Mesenchymal stem cell (in vitro differentiated cells and primary cell): Measurements from ENCODE around the gene PGS1.

Source experiments
- DNase-seq: peaks from one replicate; pipeline ENCODE4 v3.0.0-alpha.2; 2013
- H2AFZ ChIP-seq: one replicate; pipeline ENCODE4 v1.6.1; 2013; ENCODE audit warnings: low read depth, mild to moderate bottlenecking, control low read depth, inconsistent platforms, low read length, moderate library complexity
- H2AK5ac ChIP-seq: 2 replicates; pipeline ENCODE4 v1.6.1; 2013; ENCODE audit warnings: low read length, moderate library complexity, mild to moderate bottlenecking, inconsistent platforms; ENCODE audit not compliant: severe bottlenecking
- H2BK120ac ChIP-seq: one replicate; pipeline ENCODE4 v1.6.1; 2013; ENCODE audit warnings: low read depth, mild to moderate bottlenecking, inconsistent platforms, low read length, moderate library complexity
- H2BK12ac ChIP-seq, 2 experiments: one replicate each; pipeline ENCODE4 v1.6.1; 2013; ENCODE audit warnings: inconsistent platforms in 2 of 2, low read length in 2 of 2, mild to moderate bottlenecking in 2 of 2, moderate library complexity in 2 of 2, control low read depth in 1 of 2
- H2BK15ac ChIP-seq: one replicate; pipeline ENCODE4 v1.6.1; 2013; ENCODE audit warnings: mild to moderate bottlenecking, low read depth, inconsistent platforms; ENCODE audit not compliant: poor library complexity, severe bottlenecking
- H2BK5ac ChIP-seq: 2 replicates; pipeline ENCODE4 v1.6.1; 2013; ENCODE audit warnings: low read depth, mild to moderate bottlenecking, low read length, control low read depth, inconsistent platforms; ENCODE audit not compliant: poor library complexity, severe bottlenecking
- H3K14ac ChIP-seq, 2 experiments: one replicate each; pipeline ENCODE4 v1.6.1; 2013; ENCODE audit warnings: inconsistent platforms in 2 of 2, low read length in 2 of 2, control low read depth in 1 of 2, mild to moderate bottlenecking in 1 of 2, moderate library complexity in 1 of 2
- H3K18ac ChIP-seq, 2 experiments: one replicate each; pipeline ENCODE4 v1.6.1; 2013; ENCODE audit warnings: inconsistent platforms in 2 of 2, low read length in 2 of 2, control low read depth in 1 of 2, low read depth in 1 of 2, mild to moderate bottlenecking in 1 of 2
- H3K23ac ChIP-seq, 2 experiments: one replicate each; pipeline ENCODE4 v1.6.1; 2013; ENCODE audit warnings: inconsistent platforms in 2 of 2, low read length in 2 of 2, mild to moderate bottlenecking in 2 of 2, moderate library complexity in 2 of 2, control low read depth in 1 of 2
- H3K27ac ChIP-seq: 2 replicates; pipeline ENCODE4 v1.5.1; 2013; ENCODE audit warnings: mild to moderate bottlenecking, moderate library complexity, low read length, control low read depth, inconsistent platforms; ENCODE audit not compliant: poor library complexity, severe bottlenecking
- H3K27me3 ChIP-seq, 2 experiments: 2 replicates each; pipeline versions ENCODE4 v1.6.1 to v1.7.0; 2013; ENCODE audit warnings: low read length in 2 of 2, mild to moderate bottlenecking in 2 of 2, moderate library complexity in 2 of 2, control low read depth in 1 of 2, inconsistent platforms in 1 of 2; ENCODE audit not compliant: control insufficient read depth in 1 of 2, insufficient read depth in 1 of 2
- H3K36me3 ChIP-seq, 2 experiments: 2 replicates each; pipeline versions ENCODE4 v1.6.1 to v1.7.0; 2013; ENCODE audit warnings: low read length in 2 of 2, control low read depth in 1 of 2, inconsistent platforms in 1 of 2, low read depth in 1 of 2, mild to moderate bottlenecking in 1 of 2; ENCODE audit not compliant: insufficient read depth in 2 of 2, control insufficient read depth in 1 of 2
- H3K4ac ChIP-seq, 2 experiments: one replicate each; pipeline ENCODE4 v1.6.1; 2013; ENCODE audit warnings: inconsistent platforms in 2 of 2, low read length in 2 of 2, mild to moderate bottlenecking in 2 of 2, moderate library complexity in 2 of 2, control low read depth in 1 of 2, low read depth in 1 of 2
- H3K4me1 ChIP-seq: 2 replicates; pipeline ENCODE4 v1.6.1; 2013; ENCODE audit warnings: low read depth, low read length, control low read depth; ENCODE audit not compliant: control insufficient read depth, insufficient read depth
- H3K4me2 ChIP-seq: 2 replicates; pipeline ENCODE4 v1.6.1; 2013; ENCODE audit warnings: low read length, mild to moderate bottlenecking, inconsistent platforms; ENCODE audit not compliant: poor library complexity, severe bottlenecking
- H3K4me3 ChIP-seq, 2 experiments: 2 replicates each; pipeline versions ENCODE4 v1.5.1 to v1.7.0; 2013; ENCODE audit warnings: low read length in 2 of 2, mild to moderate bottlenecking in 2 of 2, control low read depth in 1 of 2, low read depth in 1 of 2; ENCODE audit not compliant: insufficient read depth in 1 of 2
- H3K79me1 ChIP-seq: replicated peaks from 2 replicates; pipeline ENCODE4 v1.6.1; 2013; ENCODE audit warnings: mild to moderate bottlenecking, control low read depth, low read length, inconsistent platforms; ENCODE audit not compliant: poor library complexity, severe bottlenecking
- H3K9ac ChIP-seq: 2 replicates; pipeline ENCODE4 v1.7.0; 2013; ENCODE audit warnings: mild to moderate bottlenecking, low read length, moderate library complexity
- H3K9me3 ChIP-seq: 2 replicates; pipeline ENCODE4 v1.7.0; 2013; ENCODE audit warnings: mild to moderate bottlenecking, low read length; ENCODE audit not compliant: control insufficient read depth
- H4K8ac ChIP-seq: one replicate; pipeline ENCODE4 v1.6.1; 2013; ENCODE audit warnings: inconsistent platforms, mild to moderate bottlenecking, low read length, moderate library complexity
- H4K91ac ChIP-seq: one replicate; pipeline ENCODE4 v1.6.1; 2013; ENCODE audit warnings: mild to moderate bottlenecking, low read length, inconsistent platforms
- WGBS: methylation state at CpG from one replicate; pipeline ENCODE4 v1.1.7; 2013; ENCODE audit warnings: mixed read lengths; 5-methylcytosine and 5-hydroxymethylcytosine counted together

The PGS1 gene

DNA sequence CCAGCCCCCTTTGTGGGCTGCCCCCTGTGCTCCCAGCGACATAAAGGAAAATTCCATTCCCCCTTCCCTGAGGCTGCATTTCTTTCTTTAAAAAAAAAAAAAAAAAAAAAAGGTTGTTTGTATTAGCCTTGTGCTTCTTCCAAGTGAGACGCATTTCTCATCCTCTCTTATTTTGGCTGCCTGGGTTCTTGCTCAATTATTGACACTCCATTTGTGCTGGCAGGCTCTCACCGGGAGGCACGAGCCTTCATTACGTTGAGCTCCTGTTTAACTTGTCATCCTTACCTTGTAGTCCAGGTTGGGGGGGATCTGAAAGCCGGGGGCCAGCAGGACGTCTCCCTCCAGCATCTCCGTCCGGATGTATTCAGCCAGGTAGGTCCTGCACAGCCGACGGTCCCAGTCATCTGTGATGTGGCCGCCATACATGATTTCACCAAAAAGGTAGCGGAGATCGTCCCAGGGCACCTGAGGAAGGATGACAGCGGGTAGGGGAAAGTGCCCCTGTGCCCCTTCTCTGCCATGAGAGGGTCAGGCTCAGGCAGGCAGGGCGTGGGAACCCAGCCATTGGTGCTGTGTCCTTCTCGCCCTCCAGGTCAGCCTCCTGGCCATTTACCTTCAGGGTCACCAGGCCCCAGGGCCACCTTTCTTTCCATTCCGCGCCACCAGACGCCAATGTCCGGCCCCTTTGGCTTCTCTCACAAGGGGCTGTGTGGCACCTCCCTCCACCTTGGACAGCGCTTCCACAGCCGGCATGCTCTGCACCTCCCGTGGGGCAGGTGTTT lies 50.6 kb downstream of the PGS1 start:
- H3K27ac ChIP-seq: no peak overlapping the region
- H2BK120ac ChIP-seq: no peak overlapping the region
- H3K4me1 ChIP-seq: peaks cover 57% of the 10 kb centered on the region
- peaks cover 20% of the 10 kb centered on the region for H3K79me1 ChIP-seq
- H2BK12ac ChIP-seq: peak overlapping the region in 1 of 2 experiments; percentile 22
- no peak overlapping the region for H3K23ac ChIP-seq
- DNase-seq: no peak
- WGBS: 92% methylated on average over 23 of the region's 24 CpGs
- H3K9me3 ChIP-seq: no peaks in the 10 kb centered on the region
- no peak overlapping the region for H3K4ac ChIP-seq
- H4K8ac ChIP-seq: no peak overlapping the region
- H3K4me2 ChIP-seq: no peak overlapping the region
- no peak overlapping the region for H3K14ac ChIP-seq
- H3K9ac ChIP-seq: no peak overlapping the region
- no peak overlapping the region for H3K18ac ChIP-seq
- H3K27me3 ChIP-seq: peaks cover 0 to 11% of the 10 kb centered on the region in 2 experiments
- no peak overlapping the region for H3K4me3 ChIP-seq
- H2AFZ ChIP-seq: no peak overlapping the region
- no peak overlapping the region for H2BK15ac ChIP-seq
- H2BK5ac ChIP-seq: no peak overlapping the region
- H3K36me3 ChIP-seq: peaks cover 52 to 57% of the 10 kb centered on the region in 2 experiments
- H4K91ac ChIP-seq: no peak overlapping the region
- no peak overlapping the region for H2AK5ac ChIP-seq

- 81% methylated on average over 10 of the region's 10 CpGs for WGBS
- H2BK5ac ChIP-seq: no peak overlapping the region
- H2BK120ac ChIP-seq: no peak overlapping the region
- H3K79me1 ChIP-seq: peaks cover 17% of the 10 kb centered on the region
- no peak for DNase-seq
- no peak overlapping the region for H3K18ac ChIP-seq
- no peak overlapping the region for H2AK5ac ChIP-seq
- no peak overlapping the region for H2BK15ac ChIP-seq
- H3K23ac ChIP-seq: no peak overlapping the region
- H3K36me3 ChIP-seq: peaks cover 46 to 53% of the 10 kb centered on the region in 2 experiments
- H3K27ac ChIP-seq: no peak overlapping the region
- H2BK12ac ChIP-seq: peak overlapping the region in 1 of 2 experiments; percentile 22
- no peak overlapping the region for H3K4ac ChIP-seq
- H3K9me3 ChIP-seq: no peaks in the 10 kb centered on the region
- H2AFZ ChIP-seq: no peak overlapping the region
- no peak overlapping the region for H4K91ac ChIP-seq
- peaks cover 0 to 17% of the 10 kb centered on the region in 2 experiments for H3K27me3 ChIP-seq
- no peak overlapping the region for H3K4me2 ChIP-seq
- no peak overlapping the region for H3K14ac ChIP-seq
- peaks cover 55% of the 10 kb centered on the region for H3K4me1 ChIP-seq
- H3K4me3 ChIP-seq: no peak overlapping the region
- no peak overlapping the region for H3K9ac ChIP-seq
- no peak overlapping the region for H4K8ac ChIP-seq
Observed at GRCh38 chr17:78429618-78429995, 51.2 kb downstream of the PGS1 start.

GRCh38 chr17:78430892-78431691 lies 52.6 kb downstream of the PGS1 start:
- peak overlapping the region; percentile 29 for H3K4me2 ChIP-seq
- peaks cover 11% of the 10 kb centered on the region for H3K79me1 ChIP-seq
- no peak overlapping the region for H2BK5ac ChIP-seq
- H3K18ac ChIP-seq: no peak overlapping the region
- no peak overlapping the region for H2AFZ ChIP-seq
- 76% methylated on average over 20 of the region's 20 CpGs for WGBS
- H4K8ac ChIP-seq: no peak overlapping the region
- peaks cover 0 to 30% of the 10 kb centered on the region in 2 experiments for H3K27me3 ChIP-seq
- H3K27ac ChIP-seq: peak overlapping the region; percentile 54
- DNase-seq: no peak
- H3K36me3 ChIP-seq: peaks cover 32 to 38% of the 10 kb centered on the region in 2 experiments
- H3K23ac ChIP-seq: no peak overlapping the region
- H2BK15ac ChIP-seq: no peak overlapping the region
- peaks cover 56% of the 10 kb centered on the region for H3K4me1 ChIP-seq
- H3K14ac ChIP-seq: no peak overlapping the region
- H3K4me3 ChIP-seq: no peak overlapping the region
- H3K9me3 ChIP-seq: no peaks in the 10 kb centered on the region
- H4K91ac ChIP-seq: no peak overlapping the region
- H2BK120ac ChIP-seq: no peak overlapping the region
- H2AK5ac ChIP-seq: no peak overlapping the region
- H3K9ac ChIP-seq: no peak overlapping the region
- H2BK12ac ChIP-seq: no peak overlapping the region
- no peak overlapping the region for H3K4ac ChIP-seq

GRCh38 chr17:78431692-78431958 lies 53.2 kb downstream of the PGS1 start:
- H3K4me1 ChIP-seq: peaks cover 52% of the 10 kb centered on the region
- no peak overlapping the region for H3K23ac ChIP-seq
- H2AFZ ChIP-seq: no peak overlapping the region
- 95% methylated on average over 9 of the region's 11 CpGs for WGBS
- peaks cover 7% of the 10 kb centered on the region for H3K79me1 ChIP-seq
- no peak overlapping the region for H3K27ac ChIP-seq
- H3K4me2 ChIP-seq: peak overlapping the region; percentile 29
- no peak for DNase-seq
- H2BK15ac ChIP-seq: no peak overlapping the region
- no peak overlapping the region for H3K9ac ChIP-seq
- no peaks in the 10 kb centered on the region for H3K9me3 ChIP-seq
- H3K18ac ChIP-seq: no peak overlapping the region
- H3K36me3 ChIP-seq: peaks cover 27 to 32% of the 10 kb centered on the region in 2 experiments
- H2BK12ac ChIP-seq: no peak overlapping the region
- H2AK5ac ChIP-seq: no peak overlapping the region
- H2BK120ac ChIP-seq: no peak overlapping the region
- no peak overlapping the region for H3K4me3 ChIP-seq
- H2BK5ac ChIP-seq: no peak overlapping the region
- no peak overlapping the region for H3K14ac ChIP-seq
- H4K91ac ChIP-seq: no peak overlapping the region
- no peak overlapping the region for H3K4ac ChIP-seq
- no peak overlapping the region for H4K8ac ChIP-seq
- peaks cover 0 to 34% of the 10 kb centered on the region in 2 experiments for H3K27me3 ChIP-seq
